HG02610 (cell line): ENCODE data around the gene ISG15.

Experiments used
- ATAC-seq: cut with Tn5 transposase; IDR thresholded peaks from one replicate; pipeline ENCODE4 v1.9.1; 2021; ENCODE audit warnings: mild to moderate bottlenecking, moderate library complexity; ENCODE audit not compliant: unreplicated experiment

Gene ISG15

GRCh38 chr1:1013105-1013921, at the start of gene ISG15:
TSS of gene ISG15 (plus strand) at chr1:1013497. CDS start at chr1:1013574, 77 bp downstream.
- peak; percentile 67 for ATAC-seq

DNA sequence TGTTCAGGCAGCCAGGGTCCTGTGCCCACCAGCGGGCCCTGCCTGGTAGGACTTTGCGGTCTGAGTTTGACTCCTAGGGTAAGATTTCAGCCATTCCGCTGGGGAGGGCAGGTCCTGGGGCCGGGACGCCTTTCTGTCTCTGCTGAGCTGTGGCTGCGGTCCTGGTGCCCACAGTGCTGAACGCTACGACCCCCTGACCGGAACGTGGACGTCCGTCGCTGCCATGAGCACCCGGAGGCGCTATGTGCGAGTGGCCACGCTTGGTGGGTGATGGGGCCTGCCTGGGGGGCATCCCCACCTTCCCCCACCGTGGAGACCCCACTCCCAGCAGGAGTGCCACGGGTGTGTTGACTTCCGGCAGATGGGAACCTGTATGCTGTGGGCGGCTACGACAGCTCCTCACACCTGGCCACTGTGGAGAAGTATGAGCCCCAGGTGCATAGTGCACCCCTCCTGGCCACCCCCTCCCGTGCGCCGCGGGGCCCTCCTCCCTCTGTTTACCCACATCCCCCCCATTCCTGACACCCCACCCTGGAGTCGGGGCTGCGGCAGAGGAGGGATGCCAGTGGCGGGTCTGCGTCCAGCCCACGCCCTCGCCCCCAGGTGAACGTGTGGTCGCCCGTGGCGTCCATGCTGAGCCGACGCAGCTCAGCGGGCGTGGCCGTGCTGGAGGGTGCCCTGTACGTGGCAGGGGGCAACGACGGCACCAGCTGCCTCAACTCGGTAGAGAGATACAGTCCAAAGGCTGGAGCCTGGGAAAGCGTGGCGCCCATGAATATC, 49.4 kb upstream of the ISG15 start:
- ATAC-seq: no peak

DNA sequence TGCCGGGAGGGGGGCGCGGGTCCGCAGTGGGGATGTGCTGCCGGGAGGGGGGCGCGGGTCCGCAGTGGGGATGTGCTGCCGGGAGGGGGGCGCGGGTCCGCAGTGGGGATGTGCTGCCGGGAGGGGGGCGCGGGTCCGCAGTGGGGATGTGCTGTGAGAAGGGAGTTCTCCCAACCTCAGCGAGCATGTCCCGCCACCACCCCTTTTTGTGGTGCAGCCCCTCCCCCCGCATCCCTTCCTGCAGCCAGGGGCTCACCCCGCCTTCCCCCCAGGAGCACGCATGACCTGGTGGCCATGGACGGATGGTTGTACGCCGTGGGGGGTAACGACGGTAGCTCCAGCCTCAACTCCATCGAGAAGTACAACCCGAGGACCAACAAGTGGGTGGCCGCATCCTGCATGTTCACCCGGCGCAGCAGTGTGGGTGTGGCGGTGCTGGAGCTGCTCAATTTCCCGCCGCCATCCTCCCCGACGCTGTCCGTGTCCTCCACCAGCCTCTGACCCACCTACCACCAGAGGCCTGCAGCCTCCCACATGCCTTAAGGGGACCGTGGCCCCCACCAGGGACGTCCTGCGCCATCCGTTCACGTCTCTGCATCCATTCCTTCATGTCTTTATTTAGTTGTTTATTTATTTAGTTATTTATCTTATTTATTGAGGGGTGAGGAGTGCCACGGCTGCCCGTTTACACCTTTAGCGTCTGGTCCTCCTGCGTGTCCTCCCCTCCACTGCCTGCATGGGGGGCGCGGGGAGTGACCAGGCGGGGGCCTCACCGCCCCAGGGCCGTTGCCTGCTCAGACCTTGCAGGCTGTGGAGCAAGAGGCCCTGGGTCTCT, 48.4 kb upstream of the ISG15 start:
- no peak for ATAC-seq

GRCh38 chr1:965526-966134, 47.7 kb upstream of the ISG15 start:
- no peak for ATAC-seq

GRCh38 chr1:966135-966703, 47.1 kb upstream of the ISG15 start, which contains the start of gene PLEKHN1:
TSS of gene PLEKHN1 (plus strand) at chr1:966482. CDS start at chr1:966532, 50 bp downstream.
- ATAC-seq: no peak

DNA sequence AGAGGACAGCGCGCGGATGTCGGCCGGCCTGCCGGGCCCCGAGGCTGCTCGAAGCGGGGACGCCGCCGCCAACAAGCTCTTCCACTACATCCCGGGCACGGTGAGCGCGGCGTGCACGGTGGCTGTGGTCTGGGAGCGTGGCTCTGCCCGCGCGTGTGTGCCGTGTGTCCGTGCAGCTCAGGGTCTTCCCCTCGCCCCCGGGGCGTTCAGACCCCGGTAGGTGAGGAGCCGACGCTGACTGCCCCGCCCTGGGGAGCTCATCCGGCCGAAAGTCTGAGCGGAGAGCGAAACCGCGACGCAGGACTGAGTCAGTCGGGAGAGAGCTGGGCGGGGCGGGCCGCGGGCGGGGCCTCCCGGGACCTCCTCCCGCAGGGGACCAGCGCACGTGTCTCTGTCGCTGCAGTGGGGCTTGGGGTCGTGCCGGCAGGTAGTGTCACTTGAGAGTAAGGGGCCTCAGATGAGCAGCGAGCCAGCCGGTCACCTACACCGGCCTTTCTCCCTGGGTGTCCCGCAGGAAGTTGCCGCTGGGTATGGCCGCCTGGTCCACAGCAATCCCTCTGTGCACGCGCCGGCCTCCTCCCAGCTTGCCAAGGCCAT, 46.5 kb upstream of the ISG15 start:
- no peak for ATAC-seq

DNA sequence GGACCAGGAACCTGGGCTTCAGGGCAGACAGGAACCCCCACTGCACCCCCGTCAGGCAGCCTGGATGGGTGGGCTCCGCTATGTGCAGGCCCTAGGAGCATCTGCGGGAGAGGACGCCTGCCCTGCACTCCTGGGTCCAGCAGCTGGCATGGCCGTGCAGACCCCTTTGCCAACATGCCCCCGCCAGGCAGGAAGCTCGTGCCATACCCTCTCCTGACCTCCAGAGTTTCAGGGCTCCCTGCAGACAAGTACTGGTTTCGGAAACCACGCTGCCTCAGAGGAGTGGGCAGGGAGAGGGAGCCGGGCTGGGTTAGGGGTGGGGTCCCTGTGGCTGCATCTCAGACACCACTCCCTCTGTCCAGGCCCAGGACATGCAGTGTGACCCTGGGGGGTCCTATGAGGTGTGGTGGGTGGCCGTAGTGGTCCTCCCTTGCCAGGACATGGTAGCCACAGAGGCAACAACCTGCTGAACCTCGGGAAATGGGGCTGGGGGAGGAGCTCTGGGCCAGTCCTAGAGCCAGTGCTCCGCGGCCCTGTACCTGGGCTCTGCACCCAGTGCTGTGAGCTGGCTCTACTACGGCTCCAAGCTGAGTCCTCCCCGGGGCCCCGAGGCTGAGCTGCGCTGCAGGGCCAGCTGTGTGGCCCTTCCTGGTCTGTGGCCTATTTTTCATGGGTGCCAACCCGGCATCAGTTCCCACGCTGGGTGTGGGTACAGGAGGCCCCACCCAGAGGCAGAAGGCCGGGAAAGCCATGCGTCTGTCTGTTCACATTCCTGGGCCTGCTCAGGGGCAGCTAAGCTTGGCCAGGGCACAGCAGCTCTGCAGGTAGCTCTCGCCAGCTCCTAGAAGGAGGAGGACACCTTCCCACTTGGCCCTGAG, 45.6 kb upstream of the ISG15 start:
- no peak for ATAC-seq

DNA sequence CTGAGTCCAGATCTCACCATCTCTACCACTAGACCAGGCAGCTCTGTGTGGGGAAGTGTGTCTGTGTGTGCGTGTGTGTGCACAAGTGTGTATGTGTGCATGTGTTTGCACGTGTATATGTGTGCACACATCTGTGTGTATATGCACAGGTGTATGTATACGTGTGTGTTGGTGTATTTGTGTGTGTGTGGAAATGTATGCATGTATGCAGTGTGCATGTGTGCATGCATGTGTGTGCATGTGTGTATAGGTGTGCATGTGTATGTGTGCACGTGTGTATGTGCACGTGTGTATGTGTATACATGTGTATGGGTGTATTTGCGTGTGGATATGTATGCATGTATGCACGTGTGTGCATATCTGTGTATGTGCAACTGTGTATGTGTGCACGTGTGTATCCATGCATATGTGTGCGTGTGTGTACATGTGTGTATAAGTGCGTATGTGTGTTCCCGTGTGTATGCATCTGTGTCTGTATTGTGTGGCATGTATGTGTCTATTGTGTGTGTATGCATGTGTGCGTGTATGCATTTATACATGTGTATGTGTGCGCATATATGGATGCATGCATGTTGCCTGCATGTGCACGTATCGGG, 43.9 kb upstream of the ISG15 start:
- ATAC-seq: no peak

GRCh38 chr1:970242-970972, 42.9 kb upstream of the ISG15 start:
- no peak for ATAC-seq

DNA sequence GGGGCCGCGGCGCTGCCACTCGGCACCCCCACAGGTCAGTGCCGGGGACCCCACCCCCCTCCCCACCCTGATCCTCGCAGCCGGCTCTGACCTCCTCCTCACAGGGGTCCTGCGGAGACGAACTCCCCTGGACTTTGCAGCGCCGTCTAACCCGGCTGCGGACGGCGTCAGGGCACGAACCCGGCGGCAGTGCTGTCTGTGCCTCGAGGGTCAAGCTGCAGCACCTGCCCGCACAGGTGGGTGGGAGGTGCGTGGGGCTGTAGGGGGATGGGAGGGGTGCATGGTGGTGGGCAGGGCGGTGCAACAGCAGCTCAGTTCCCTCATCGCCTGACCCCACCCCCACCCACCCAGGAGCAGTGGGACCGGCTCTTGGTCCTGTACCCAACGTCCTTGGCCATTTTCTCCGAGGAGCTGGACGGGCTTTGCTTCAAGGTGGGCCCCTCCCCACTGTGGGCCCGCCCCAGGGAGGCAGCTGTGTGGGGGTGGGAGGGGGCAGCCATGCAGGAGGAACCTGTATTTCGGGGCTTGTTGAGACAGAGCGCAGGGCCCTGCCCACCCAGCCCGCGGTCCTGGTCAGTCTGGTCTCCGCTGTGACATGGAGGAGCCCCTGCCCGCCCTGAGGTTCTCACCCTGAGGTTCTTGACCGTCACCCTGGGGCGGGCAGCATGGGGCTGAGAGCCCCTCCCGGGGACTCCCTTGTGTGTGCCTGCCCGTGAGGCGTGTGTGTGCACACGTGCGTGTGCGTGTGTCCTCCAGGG, 42.1 kb upstream of the ISG15 start:
- ATAC-seq: no peak

GRCh38 chr1:971751-972506, 41.4 kb upstream of the ISG15 start:
- ATAC-seq: no peak

GRCh38 chr1:972726-973458, 40.4 kb upstream of the ISG15 start:
- ATAC-seq: no peak

- ATAC-seq: no peak
Observed at GRCh38 chr1:973459-974292, 39.6 kb upstream of the ISG15 start.

DNA sequence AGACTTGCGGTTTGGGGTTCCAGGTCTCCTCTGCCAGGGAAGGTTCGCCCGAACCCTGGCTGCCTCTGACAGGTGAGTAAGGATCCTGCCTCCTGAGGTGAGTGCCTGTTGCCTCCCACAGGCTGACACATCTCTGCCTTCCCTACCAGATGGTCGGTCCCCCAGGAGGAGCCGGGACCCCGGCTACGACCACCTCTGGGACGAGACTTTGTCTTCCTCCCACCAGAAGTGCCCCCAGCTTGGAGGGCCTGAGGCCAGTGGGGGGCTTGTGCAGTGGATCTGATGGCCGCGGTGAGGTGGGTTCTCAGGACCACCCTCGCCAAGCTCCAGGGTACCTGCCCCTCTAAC, 39.0 kb upstream of the ISG15 start:
- no peak for ATAC-seq

GRCh38 chr1:974687-975328, 38.5 kb upstream of the ISG15 start:
- ATAC-seq: no peak
